IMR-90 (cell line): Measurements from ENCODE around the gene AAGAB. TPM values are rescaled to one million over a fixed set of nuclear protein-coding genes. Genes with fewer than 3 reads are reported as not detected.
A peak's percentile ranks its signal among the peaks of the same experiment; 100 is the strongest.

Experiments
- ATAC-seq: fragments of 200-7000 bp; cut with Tn5 transposase; 2 replicates; pipeline ENCODE4 v1.9.1; 2020; ENCODE audit warnings: low read depth, mild to moderate bottlenecking, moderate library complexity
- BruUV-seq: library from RNA; stranded (reverse); fragments of 400-500 nt; replicated peaks from 2 replicates; lab custom pipeline; 2021; lab: Mats Ljungman, UMichigan
- CTCF ChIA-PET: fragments of 300-600 bp; formaldehyde crosslinking; extraction: SDS; loops from one replicate; lab custom pipeline; 2021; ENCODE audit warnings: antibody characterized with exemption; lab: Yijun Ruan, JAX
- POLR2A ChIA-PET: fragments of 300-600 bp; sonication (Branson Sonifier 250); formaldehyde crosslinking; loops from one replicate; lab custom pipeline; 2022; ENCODE audit warnings: antibody characterized with exemption; ENCODE audit not compliant: unreplicated experiment; lab: Charles Lee
- DNase-seq: peaks from one replicate; pipeline ENCODE4 v3.0.0; 2013
- H2AFZ ChIP-seq: replicated peaks from 2 replicates; pipeline ENCODE3; 2013; ENCODE audit warnings: low read length, mild to moderate bottlenecking; ENCODE audit not compliant: poor library complexity
- H2AK5ac ChIP-seq: 2 replicates; pipeline ENCODE4 v1.6.1; 2013; ENCODE audit warnings: low read depth, low read length, inconsistent platforms
- H2AK9ac ChIP-seq: replicated peaks from 2 replicates; pipeline ENCODE3; 2013; ENCODE audit warnings: mild to moderate bottlenecking, low read depth, low read length, moderate library complexity; ENCODE audit not compliant: poor library complexity
- H2BK120ac ChIP-seq: 2 replicates; pipeline ENCODE4 v1.6.1; 2013; ENCODE audit warnings: low read depth, low read length, inconsistent platforms
- H2BK15ac ChIP-seq: 3 replicates; pipeline ENCODE4 v1.6.1; 2013; ENCODE audit warnings: low read depth, low read length, inconsistent platforms
- H2BK20ac ChIP-seq: 2 replicates; pipeline ENCODE4 v1.6.1; 2013; ENCODE audit warnings: low read depth, mild to moderate bottlenecking, inconsistent platforms, low read length, moderate library complexity
- H2BK5ac ChIP-seq: 2 replicates; pipeline ENCODE4 v1.6.1; 2013; ENCODE audit warnings: mild to moderate bottlenecking, low read depth, low read length, inconsistent platforms; ENCODE audit not compliant: poor library complexity, severe bottlenecking
- H3K14ac ChIP-seq: replicated peaks from 2 replicates; pipeline ENCODE4 v1.6.1; 2013; ENCODE audit warnings: low read depth, low read length, inconsistent platforms
- H3K18ac ChIP-seq: 2 replicates; pipeline ENCODE4 v1.6.1; 2013; ENCODE audit warnings: low read depth, low read length, control low read depth
- H3K23ac ChIP-seq: 2 replicates; pipeline ENCODE4 v1.6.1; 2013; ENCODE audit warnings: low read depth, low read length, inconsistent platforms
- H3K27ac ChIP-seq: 2 replicates; pipeline ENCODE4 v1.5.1; 2013; ENCODE audit warnings: mild to moderate bottlenecking, control low read depth, low read length; ENCODE audit not compliant: insufficient read depth
- H3K27me3 ChIP-seq: 2 replicates; pipeline ENCODE4 v1.6.1; 2013; ENCODE audit warnings: low read length; ENCODE audit not compliant: control insufficient read depth, insufficient read depth
- H3K36me3 ChIP-seq: 2 replicates; pipeline ENCODE4 v1.6.1; 2013; ENCODE audit warnings: low read length, mixed read lengths; ENCODE audit not compliant: control insufficient read depth, insufficient read depth
- H3K4ac ChIP-seq: 2 replicates; pipeline ENCODE4 v1.6.1; 2013; ENCODE audit warnings: low read depth, low read length, inconsistent platforms
- H3K4me1 ChIP-seq: 2 replicates; pipeline ENCODE4 v1.6.1; 2013; ENCODE audit warnings: low read length, mixed read lengths; ENCODE audit not compliant: control insufficient read depth, insufficient read depth
- H3K4me2 ChIP-seq: 2 replicates; pipeline ENCODE4 v1.6.1; 2013; ENCODE audit warnings: low read depth, mild to moderate bottlenecking, control low read depth, low read length, moderate library complexity
- H3K4me3 ChIP-seq: 2 replicates; pipeline ENCODE4 v1.5.1; 2013; ENCODE audit warnings: low read depth, mild to moderate bottlenecking, control low read depth, low read length, moderate library complexity; ENCODE audit not compliant: insufficient read depth
- H3K56ac ChIP-seq: 2 replicates; pipeline ENCODE4 v1.6.1; 2013; ENCODE audit warnings: low read length, inconsistent platforms; ENCODE audit not compliant: insufficient read depth; ENCODE audit errors: extremely low read depth
- H3K79me1 ChIP-seq, 2 experiments: 2 replicates each; pipeline ENCODE4 v1.6.1; 2013; ENCODE audit warnings: low read length in 2 of 2, inconsistent platforms in 1 of 2, low read depth in 1 of 2
- H3K9ac ChIP-seq: 2 replicates; pipeline ENCODE4 v1.6.1; 2013; ENCODE audit warnings: low read depth, low read length, control low read depth
- H3K9me1 ChIP-seq: 2 replicates; pipeline ENCODE4 v1.6.1; 2013; ENCODE audit warnings: low read length, inconsistent platforms; ENCODE audit not compliant: insufficient read depth
- H3K9me3 ChIP-seq: 2 replicates; pipeline ENCODE4 v1.6.1; 2013; ENCODE audit warnings: low read length; ENCODE audit not compliant: control insufficient read depth, insufficient read depth
- H4K20me1 ChIP-seq: 2 replicates; pipeline ENCODE4 v1.6.1; 2013; ENCODE audit warnings: low read length, inconsistent platforms; ENCODE audit not compliant: insufficient read depth
- H4K5ac ChIP-seq: 2 replicates; pipeline ENCODE4 v1.6.1; 2013; ENCODE audit warnings: mild to moderate bottlenecking, low read depth, low read length, control low read depth
- H4K8ac ChIP-seq, 2 experiments: 2 replicates each; pipeline ENCODE4 v1.6.1; 2013; ENCODE audit warnings: low read depth in 2 of 2, low read length in 2 of 2, control low read depth in 1 of 2, inconsistent platforms in 1 of 2
- H4K91ac ChIP-seq: 2 replicates; pipeline ENCODE4 v1.6.1; 2013; ENCODE audit warnings: low read depth, low read length, inconsistent platforms; ENCODE audit not compliant: insufficient read depth
- MAFK ChIP-seq: IDR thresholded peaks from 2 replicates; pipeline ENCODE4 v1.6.1; 2012; ENCODE audit warnings: low read depth, low read length, improper control_type of control experiment
- RCOR1 ChIP-seq: IDR thresholded peaks from 2 replicates; pipeline ENCODE4 v1.6.1; 2012; ENCODE audit warnings: mild to moderate bottlenecking, low read length, improper control_type of control experiment; ENCODE audit not compliant: insufficient replicate concordance
- dilution Hi-C: fragments of 300-500 bp; cut with HindIII; formaldehyde crosslinking; loops from one replicate; pipeline ENCODE4 v1.14.3; 2018; ENCODE audit warnings: low sequenced_read_pairs; ENCODE audit not compliant: unreplicated experiment
- in situ Hi-C: fragments of 300-500 bp; cut with MboI; formaldehyde crosslinking; loops from 3 replicates; pipeline ENCODE4 v1.14.3; 2019; ENCODE audit warnings: low sequenced_read_pairs, inconsistent platforms, mixed read lengths
- intact Hi-C: fragments of 100-400 bp; cut with micrococcal nuclease; formaldehyde crosslinking; loops from 2 replicates; pipeline ENCODE4 v1.10.0; 2022
- polyA plus RNA-seq, 3 experiments: library from polyadenylated mRNA; depleted of rRNA; stranded (reverse); fragments of >200 nt; gene quantifications; 2 replicates each; pipeline ENCODE4 v1.2.3, GENCODE V29; 2012; ENCODE audit warnings: low replicate concordance in 1 of 3
- total RNA-seq: library from RNA; depleted of rRNA; stranded (reverse); fragments of >200 nt; gene quantifications from 2 replicates; pipeline ENCODE4 v1.2.3, GENCODE V29; 2012
- TF ChIP-seq, protein P1 (sequence below): fragments of 150-350 bp; IDR thresholded peaks from 2 replicates; pipeline ENCODE4 v1.6.1; 2016; ENCODE audit warnings: low read depth, mild to moderate bottlenecking, low read length, moderate library complexity, borderline replicate concordance

Gene AAGAB
- total and polyA plus RNA-seq, 2 of the 4 experiments (the other 2 are of a cell fraction): 26.1 to 69.7 TPM

DNA sequence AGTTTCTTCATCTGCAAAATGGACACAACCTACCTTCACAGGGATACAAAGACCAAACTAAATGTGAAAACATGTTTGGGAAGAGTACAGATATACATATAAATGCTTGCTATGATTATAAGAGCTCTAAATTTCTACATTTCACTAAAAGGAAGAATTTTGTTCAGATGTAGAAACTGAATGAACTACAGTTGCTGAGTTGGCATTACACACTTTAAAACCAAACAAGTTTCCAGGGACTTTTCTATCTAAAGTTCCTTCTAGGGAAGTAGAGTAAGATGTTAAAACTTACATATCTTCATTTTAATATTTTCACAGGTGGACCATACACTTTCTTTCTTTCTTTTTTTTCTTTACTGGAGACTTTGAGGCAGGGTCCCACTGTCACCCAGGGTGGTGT lies 4.6 kb downstream of the AAGAB start:
- H2BK5ac ChIP-seq: no peak overlapping the region
- H3K9me1 ChIP-seq: 0 out of 2 replicates have a peak, but pooled peaks cover 4% of the 10 kb centered on the region
- no peak overlapping the region for H3K4me2 ChIP-seq
- dilution Hi-C loops: no loop called here
- no peak overlapping the region for H2BK15ac ChIP-seq
- ChIA-PET CTCF (no interaction called here), POLR2A (no interaction called here)
- no TSS peak for BruUV-seq
- H4K20me1 ChIP-seq: peaks cover 4% of the 10 kb centered on the region; the same call in 1 of the 2 replicates
- H2AFZ ChIP-seq: no peak overlapping the region
- TF ChIP-seq RCOR1 (no peak), MAFK (peak; percentile 51; the same call in 1 of the 2 replicates)
- TF ChIP-seq, protein P1, sequence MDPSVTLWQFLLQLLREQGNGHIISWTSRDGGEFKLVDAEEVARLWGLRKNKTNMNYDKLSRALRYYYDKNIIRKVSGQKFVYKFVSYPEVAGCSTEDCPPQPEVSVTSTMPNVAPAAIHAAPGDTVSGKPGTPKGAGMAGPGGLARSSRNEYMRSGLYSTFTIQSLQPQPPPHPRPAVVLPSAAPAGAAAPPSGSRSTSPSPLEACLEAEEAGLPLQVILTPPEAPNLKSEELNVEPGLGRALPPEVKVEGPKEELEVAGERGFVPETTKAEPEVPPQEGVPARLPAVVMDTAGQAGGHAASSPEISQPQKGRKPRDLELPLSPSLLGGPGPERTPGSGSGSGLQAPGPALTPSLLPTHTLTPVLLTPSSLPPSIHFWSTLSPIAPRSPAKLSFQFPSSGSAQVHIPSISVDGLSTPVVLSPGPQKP: no peak
- no peak overlapping the region for H2AK9ac ChIP-seq
- DNase-seq: no peak
- H3K4me3 ChIP-seq: no peak overlapping the region
- no peak overlapping the region for H3K27ac ChIP-seq
- H2BK20ac ChIP-seq: no peak overlapping the region
- H3K9me3 ChIP-seq: no peaks in the 10 kb centered on the region
- no peak overlapping the region for H2BK120ac ChIP-seq
- no peak overlapping the region for H3K56ac ChIP-seq
- no peak overlapping the region for H3K18ac ChIP-seq
- H2AK5ac ChIP-seq: no peak overlapping the region
- intact Hi-C loops: loop anchor here (5.0 kb wide), 1 partner anchor 38 kb away; no protein-coding TSS in a partner anchor
- no peak overlapping the region for H4K5ac ChIP-seq
- H4K8ac ChIP-seq: no peak overlapping the region
- no peak overlapping the region for H4K91ac ChIP-seq
- H3K79me1 ChIP-seq: peaks cover 20 to 77% of the 10 kb centered on the region in 2 experiments
- no peak for ATAC-seq
- H3K4ac ChIP-seq: no peak overlapping the region
- H3K14ac ChIP-seq: no peak overlapping the region
- peaks cover 2% of the 10 kb centered on the region; the same call in 1 of the 2 replicates for H3K4me1 ChIP-seq
- H3K9ac ChIP-seq: no peak overlapping the region
- no peaks in the 10 kb centered on the region for H3K27me3 ChIP-seq
- no peak overlapping the region for H3K23ac ChIP-seq
- H3K36me3 ChIP-seq: peaks cover 6% of the 10 kb centered on the region; the same call in 1 of the 2 replicates
- in situ Hi-C loops: no loop called here
